ENCODE results near the gene ANKRD34C.

The ANKRD34C gene

GRCh38 chr15:79292011-79292410 lies 9.5 kb downstream of the ANKRD34C start:
- Histone ChIP-seq H3K4me1 (ENCODE audit: insufficient read depth, low read length, severe bottlenecking) (no peaks in the 10 kb centered on the region), H3K36me3 (ENCODE audit: insufficient read depth, low read length) (no peaks in the 10 kb centered on the region), H3K79me2 (ENCODE audit: insufficient read depth, low read length) (no peaks in the 10 kb centered on the region), H2AFZ (ENCODE audit: low read length) (no peak overlapping the region), H3K9ac (ENCODE audit: low read length) (no peak overlapping the region), H3F3A (ENCODE audit: insufficient read depth, low read length) (no peaks in the 10 kb centered on the region), H3K4me2 (ENCODE audit: low read length) (no peak overlapping the region), H3K9me2 (ENCODE audit: low read depth, low read length) (no peaks in the 10 kb centered on the region), H3K27me3 (ENCODE audit: insufficient read depth, low read length) (no peaks in the 10 kb centered on the region; the same call in 1 of the 2 replicates), H4K20me1 (ENCODE audit: insufficient read depth, low read length) (no peaks in the 10 kb centered on the region), H3K27ac (ENCODE audit: low read depth, low read length, poor library complexity, severe bottlenecking) (no peak overlapping the region), H3K9me3 (ENCODE audit: low read length) (no peaks in the 10 kb centered on the region), H3K4me3 (ENCODE audit: low read depth, low read length, poor library complexity, severe bottlenecking) (no peak overlapping the region)
- TF ChIP-seq CTCF (IDR thresholded peaks at IDR 0.05; ENCODE audit: low read length) (no peak), EZH2 (IDR thresholded peaks at IDR 0.05; ENCODE audit: borderline replicate concordance, low read length) (no peak)

- Histone ChIP-seq H3K36me3 (ENCODE audit: insufficient read depth, low read length) (no peaks in the 10 kb centered on the region), H3K4me2 (ENCODE audit: low read length) (no peak overlapping the region), H3K4me1 (ENCODE audit: insufficient read depth, low read length, severe bottlenecking) (no peaks in the 10 kb centered on the region), H3K4me3 (ENCODE audit: low read depth, low read length, poor library complexity, severe bottlenecking) (no peak overlapping the region), H3K9me3 (ENCODE audit: low read length) (no peaks in the 10 kb centered on the region), H3K79me2 (ENCODE audit: insufficient read depth, low read length) (no peaks in the 10 kb centered on the region), H3K9ac (ENCODE audit: low read length) (no peak overlapping the region), H3K27me3 (ENCODE audit: insufficient read depth, low read length) (no peaks in the 10 kb centered on the region; the same call in 1 of the 2 replicates), H4K20me1 (ENCODE audit: insufficient read depth, low read length) (no peaks in the 10 kb centered on the region), H3K27ac (ENCODE audit: low read depth, low read length, poor library complexity, severe bottlenecking) (no peak overlapping the region), H3F3A (ENCODE audit: insufficient read depth, low read length) (no peaks in the 10 kb centered on the region), H2AFZ (ENCODE audit: low read length) (no peak overlapping the region), H3K9me2 (ENCODE audit: low read depth, low read length) (no peaks in the 10 kb centered on the region)
- no peak for TF ChIP-seq CTCF (IDR thresholded peaks at IDR 0.05; ENCODE audit: low read length)
- TF ChIP-seq EZH2 (IDR thresholded peaks at IDR 0.05; ENCODE audit: borderline replicate concordance, low read length), result no peak
These were observed 11.6 kb downstream of the ANKRD34C start for GRCh38 chr15:79294075-79294474.

DNA sequence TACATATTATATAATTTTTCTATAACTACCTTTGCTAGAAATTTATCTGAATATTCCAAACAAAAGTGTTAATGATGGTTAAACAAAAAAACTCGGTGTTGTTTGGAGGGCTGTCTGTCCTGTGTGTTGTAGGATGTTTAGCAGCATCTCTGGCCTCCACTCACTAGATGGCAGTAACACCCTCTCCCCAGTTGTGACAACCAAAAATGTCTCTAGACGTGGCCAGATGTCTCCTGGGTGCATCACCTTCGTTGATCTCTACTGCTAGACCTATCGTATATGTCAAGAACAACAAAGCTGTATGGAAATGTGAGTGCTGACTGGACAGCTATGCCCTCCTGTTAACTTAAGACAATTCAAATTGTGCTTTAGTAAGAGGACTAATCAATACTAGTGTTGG lies 14.1 kb downstream of the ANKRD34C start:
- no peaks in the 10 kb centered on the region for H3K79me2 ChIP-seq (ENCODE audit: insufficient read depth, low read length)
- no peaks in the 10 kb centered on the region for H3K9me2 ChIP-seq (ENCODE audit: low read depth, low read length)
- H2AFZ ChIP-seq (ENCODE audit: low read length), result no peak overlapping the region
- H3F3A ChIP-seq (ENCODE audit: insufficient read depth, low read length), result no peaks in the 10 kb centered on the region
- TF ChIP-seq EZH2 (IDR thresholded peaks at IDR 0.05; ENCODE audit: borderline replicate concordance, low read length), result no peak
- TF ChIP-seq CTCF (IDR thresholded peaks at IDR 0.05; ENCODE audit: low read length), result peak; percentile 49
- no peaks in the 10 kb centered on the region for H3K4me1 ChIP-seq (ENCODE audit: insufficient read depth, low read length, severe bottlenecking)
- H3K4me3 ChIP-seq (ENCODE audit: low read depth, low read length, poor library complexity, severe bottlenecking), result no peak overlapping the region
- no peaks in the 10 kb centered on the region for H4K20me1 ChIP-seq (ENCODE audit: insufficient read depth, low read length)
- H3K9ac ChIP-seq (ENCODE audit: low read length), result no peak overlapping the region
- no peaks in the 10 kb centered on the region for H3K36me3 ChIP-seq (ENCODE audit: insufficient read depth, low read length)
- H3K9me3 ChIP-seq (ENCODE audit: low read length), result no peaks in the 10 kb centered on the region
- H3K27me3 ChIP-seq (ENCODE audit: insufficient read depth, low read length), result no peaks in the 10 kb centered on the region
- H3K27ac ChIP-seq (ENCODE audit: low read depth, low read length, poor library complexity, severe bottlenecking), result no peak overlapping the region
- no peak overlapping the region for H3K4me2 ChIP-seq (ENCODE audit: low read length)

Measured in OCI-LY1 (cell line).